A673 (cell line): Measurements from ENCODE around the gene LRRC57. TPM values are rescaled to one million over a fixed set of nuclear protein-coding genes. Genes with fewer than 3 reads are reported as not detected.

ENCODE experiments used
- BruUV-seq: library from RNA; stranded (reverse); fragments of 400-500 nt; replicated peaks from 2 replicates; lab custom pipeline; 2021; lab: Mats Ljungman, UMichigan
- CTCF ChIA-PET: fragments of 300-600 bp; sonication (Branson Sonifier 250); formaldehyde crosslinking; loops from one replicate; lab custom pipeline; 2022; ENCODE audit warnings: antibody characterized with exemption; lab: Charles Lee
- POLR2A ChIA-PET: fragments of 300-600 bp; sonication (Branson Sonifier 250); formaldehyde crosslinking; loops from one replicate; lab custom pipeline; 2022; ENCODE audit warnings: antibody characterized with exemption; ENCODE audit not compliant: low non-redundant PET; lab: Charles Lee
- DNase-seq: peaks from one replicate; pipeline ENCODE4 v3.0.0-alpha.2; 2015; ENCODE audit warnings: low spot score
- H3K27ac ChIP-seq: fragments of 200-600 bp; sonication (generic); 2 replicates; pipeline ENCODE4 v1.5.1; 2016; ENCODE audit warnings: mixed run types, low read depth, mild to moderate bottlenecking, mixed read lengths, antibody characterized with exemption, low read length; ENCODE audit not compliant: poor library complexity, severe bottlenecking
- H3K27me3 ChIP-seq: fragments of 200-600 bp; sonication (generic); replicated peaks from 2 replicates; pipeline ENCODE4 v1.6.1; 2017; ENCODE audit warnings: mixed run types, low read depth, mild to moderate bottlenecking, mixed read lengths, antibody characterized with exemption, low read length; ENCODE audit not compliant: insufficient read depth, poor library complexity
- H3K36me3 ChIP-seq: fragments of 200-600 bp; sonication (generic); 2 replicates; pipeline ENCODE4 v1.6.1; 2016; ENCODE audit warnings: mixed run types, mild to moderate bottlenecking, mixed read lengths, antibody characterized with exemption, low read length; ENCODE audit not compliant: insufficient read depth, poor library complexity, severe bottlenecking
- H3K4me1 ChIP-seq: fragments of 200-600 bp; sonication (generic); 2 replicates; pipeline ENCODE4 v1.6.1; 2017; ENCODE audit warnings: mixed run types, mild to moderate bottlenecking, mixed read lengths, antibody characterized with exemption, low read length; ENCODE audit not compliant: insufficient read depth, poor library complexity, severe bottlenecking
- H3K4me3 ChIP-seq: fragments of 200-600 bp; sonication (generic); 2 replicates; pipeline ENCODE4 v1.5.1; 2016; ENCODE audit warnings: low read depth, mixed run types, mild to moderate bottlenecking, mixed read lengths, low read length; ENCODE audit not compliant: poor library complexity, severe bottlenecking
- H3K9me3 ChIP-seq: fragments of 200-600 bp; sonication (generic); 2 replicates; pipeline ENCODE4 v1.6.1; 2016; ENCODE audit warnings: mixed run types, low read depth, mild to moderate bottlenecking, mixed read lengths, antibody characterized with exemption, low read length; ENCODE audit not compliant: poor library complexity, severe bottlenecking
- EZH2 ChIP-seq: fragments of 200-600 bp; sonication (generic); IDR thresholded peaks from 2 replicates; pipeline ENCODE4 v1.6.1; 2017; ENCODE audit warnings: borderline replicate concordance, low read depth, mild to moderate bottlenecking, mixed read lengths, antibody characterized with exemption, low read length; ENCODE audit not compliant: poor library complexity, severe bottlenecking
- intact Hi-C: fragments of 100-400 bp; cut with micrococcal nuclease; formaldehyde crosslinking; loops from one replicate; pipeline ENCODE4 v1.10.0; 2022; ENCODE audit not compliant: unreplicated experiment
- total RNA-seq: library from RNA; stranded (reverse); gene quantifications from 2 replicates; pipeline ENCODE4 v1.2.3, GENCODE V29; 2021
- TF ChIP-seq, protein P1 (sequence below): fragments of 300-800, 200-600 bp; sonication (generic); conservative IDR thresholded peaks from 2 replicates; pipeline ENCODE4 v1.5.1; 2017; ENCODE audit warnings: low read depth, mild to moderate bottlenecking, antibody characterized with exemption, low read length, moderate library complexity, mixed read lengths

Gene LRRC57
- total RNA-seq, 1 experiment from 2014 or later, result 32.7 TPM

DNA sequence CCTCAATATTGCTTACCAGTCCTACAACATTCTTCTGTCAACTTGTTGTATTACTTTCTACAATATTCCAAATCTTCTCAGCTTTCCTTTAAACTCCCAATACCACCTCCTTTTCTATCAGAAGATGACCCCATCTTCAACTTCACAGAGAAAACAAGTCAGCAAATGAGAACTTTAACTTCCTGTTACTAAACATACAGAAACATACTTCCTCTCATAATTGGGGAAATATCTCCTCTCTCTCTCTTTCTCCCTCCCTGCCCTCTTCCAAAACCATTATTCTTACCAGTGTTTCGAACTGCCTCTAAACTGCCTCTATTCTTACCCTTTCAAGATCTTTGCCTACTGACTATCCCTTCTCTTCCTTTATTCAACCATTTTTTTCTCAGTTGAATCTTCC, 54.9 kb downstream of the LRRC57 start:
- peak overlapping the region; percentile 89 for H3K27ac ChIP-seq
- TF ChIP-seq EZH2, result no peak
- TF ChIP-seq, protein P1, sequence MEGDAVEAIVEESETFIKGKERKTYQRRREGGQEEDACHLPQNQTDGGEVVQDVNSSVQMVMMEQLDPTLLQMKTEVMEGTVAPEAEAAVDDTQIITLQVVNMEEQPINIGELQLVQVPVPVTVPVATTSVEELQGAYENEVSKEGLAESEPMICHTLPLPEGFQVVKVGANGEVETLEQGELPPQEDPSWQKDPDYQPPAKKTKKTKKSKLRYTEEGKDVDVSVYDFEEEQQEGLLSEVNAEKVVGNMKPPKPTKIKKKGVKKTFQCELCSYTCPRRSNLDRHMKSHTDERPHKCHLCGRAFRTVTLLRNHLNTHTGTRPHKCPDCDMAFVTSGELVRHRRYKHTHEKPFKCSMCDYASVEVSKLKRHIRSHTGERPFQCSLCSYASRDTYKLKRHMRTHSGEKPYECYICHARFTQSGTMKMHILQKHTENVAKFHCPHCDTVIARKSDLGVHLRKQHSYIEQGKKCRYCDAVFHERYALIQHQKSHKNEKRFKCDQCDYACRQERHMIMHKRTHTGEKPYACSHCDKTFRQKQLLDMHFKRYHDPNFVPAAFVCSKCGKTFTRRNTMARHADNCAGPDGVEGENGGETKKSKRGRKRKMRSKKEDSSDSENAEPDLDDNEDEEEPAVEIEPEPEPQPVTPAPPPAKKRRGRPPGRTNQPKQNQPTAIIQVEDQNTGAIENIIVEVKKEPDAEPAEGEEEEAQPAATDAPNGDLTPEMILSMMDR, result no peak
- POLR2A ChIA-PET, result no interaction called here
- DNase-seq, result no peak
- peaks cover 4% of the 10 kb centered on the region for H3K36me3 ChIP-seq
- no peaks in the 10 kb centered on the region for H3K9me3 ChIP-seq
- peaks cover 11% of the 10 kb centered on the region for H3K4me1 ChIP-seq
- no TSS peak for BruUV-seq
- CTCF ChIA-PET, result no interaction called here
- no peak overlapping the region for H3K4me3 ChIP-seq
- no peaks in the 10 kb centered on the region for H3K27me3 ChIP-seq
- intact Hi-C loops, result loop anchor here (10.0 kb wide), 1 partner anchor 161 kb away; no protein-coding TSS in a partner anchor

DNA sequence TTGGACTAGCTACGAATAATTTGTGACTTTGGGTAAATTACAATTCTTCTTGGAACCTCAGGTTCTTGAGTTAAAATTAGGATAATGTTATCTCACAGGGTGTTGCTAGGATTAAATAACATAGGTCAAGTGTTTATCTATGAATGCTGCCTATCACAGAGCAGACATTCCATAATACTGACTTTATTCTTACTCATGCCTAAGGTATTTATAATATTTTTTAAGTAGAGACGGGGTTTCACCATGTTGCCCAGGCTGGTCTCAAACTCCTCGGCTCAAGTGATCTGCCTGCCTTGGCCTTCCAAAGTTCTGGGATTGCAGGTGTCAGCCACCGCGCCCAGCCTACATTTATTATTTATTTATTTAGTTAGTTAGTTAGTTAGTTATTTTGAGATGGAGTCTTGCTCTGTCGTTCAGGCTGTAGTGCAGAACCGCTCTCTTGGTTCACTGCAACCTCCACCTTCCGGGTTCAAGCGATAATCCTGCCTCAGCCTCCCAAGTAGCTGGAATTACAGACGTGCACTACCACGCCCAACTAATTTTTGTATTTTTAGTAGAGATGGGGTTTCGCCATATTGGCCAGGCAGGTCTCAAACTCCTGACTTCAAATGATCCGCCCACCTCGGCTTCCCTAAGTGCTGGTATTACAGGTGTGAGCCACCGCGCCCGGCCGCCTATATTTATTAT, 56.9 kb downstream of the LRRC57 start:
- TF ChIP-seq EZH2, result no peak
- TF ChIP-seq, protein P1, result no peak
- Histone ChIP-seq H3K9me3 (no peaks in the 10 kb centered on the region), H3K4me3 (peak overlapping the region; percentile 82), H3K4me1 (peaks cover 8% of the 10 kb centered on the region), H3K27ac (peak overlapping the region; percentile 95), H3K27me3 (no peaks in the 10 kb centered on the region), H3K36me3 (no peaks in the 10 kb centered on the region)
- TSS peak; percentile 79 for BruUV-seq
- intact Hi-C loops, result loop anchor here (10.0 kb wide), 1 partner anchor 163 kb away; no protein-coding TSS in a partner anchor
- ChIA-PET POLR2A (no interaction called here), CTCF (no interaction called here)
- no peak for DNase-seq

DNA sequence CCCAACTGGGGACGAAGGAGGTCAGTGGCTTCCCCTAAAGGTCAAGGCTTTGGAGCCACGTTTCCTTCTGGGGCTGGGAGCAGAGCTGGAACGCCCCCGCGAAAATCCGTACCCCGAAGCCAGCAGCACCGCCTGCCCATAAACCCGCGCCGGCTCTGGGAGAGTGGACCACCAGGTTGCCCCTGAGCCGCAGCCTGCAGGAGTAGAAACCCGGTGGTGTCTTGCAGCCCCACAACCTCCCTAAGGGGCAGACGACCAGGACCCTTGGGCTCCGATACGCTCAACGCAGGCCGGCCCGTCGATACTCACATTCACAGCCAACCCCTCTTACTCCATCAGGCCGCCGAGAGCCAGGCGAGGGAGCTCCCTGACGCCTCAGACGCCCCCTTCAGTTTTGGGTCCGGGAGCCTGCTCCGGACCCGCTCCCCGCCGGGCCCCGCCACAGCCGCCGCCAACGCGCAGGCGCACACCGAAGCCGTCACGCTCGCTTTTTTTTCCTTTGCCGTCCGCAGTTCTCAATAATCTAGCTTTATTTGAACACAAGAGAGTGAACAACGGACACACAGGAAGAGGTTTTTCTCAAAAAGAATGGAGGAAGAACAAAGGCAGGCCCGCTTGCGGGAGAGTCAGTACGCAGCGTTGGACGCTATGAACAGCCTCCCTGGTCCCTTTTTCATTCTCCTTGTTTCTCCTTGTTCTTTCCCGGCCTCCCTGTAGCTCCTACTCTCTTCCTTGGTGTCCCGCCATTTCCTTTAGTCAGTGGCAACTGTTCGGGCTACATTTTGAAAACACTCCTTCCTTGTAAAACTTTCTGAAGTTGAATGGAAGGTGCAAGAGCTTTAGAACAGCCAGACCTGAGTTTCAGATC, 57.7 kb downstream of the LRRC57 start, which contains the start of gene ZNF106:
ZNF106 (minus strand) TSS at position 471 of the 868 bp plus-strand sequence. CDS start 18,852 bp downstream, outside the sequence.
- H3K4me3 ChIP-seq, result peak within 1 kb of the TSS; percentile 82
- intact Hi-C loops, result loop anchor here (10.0 kb wide), 1 partner anchor 164 kb away; no protein-coding TSS in a partner anchor
- peak; percentile 94 for DNase-seq
- no peaks in the 10 kb centered on the region for H3K36me3 ChIP-seq
- CTCF ChIA-PET, result no interaction called here
- POLR2A ChIA-PET, result interaction anchor here (0.7 kb wide), 1 partner anchor 8 kb away, joined by 3 read pairs; no protein-coding TSS in a partner anchor
- H3K27ac ChIP-seq, result peak within 1 kb of the TSS; percentile 95
- H3K4me1 ChIP-seq, result peaks cover 4% of the 10 kb centered on the region
- BruUV-seq, result no TSS peak
- no peaks in the 10 kb centered on the region for H3K27me3 ChIP-seq
- H3K9me3 ChIP-seq, result no peaks in the 10 kb centered on the region
- TF ChIP-seq, protein P1, result peak; percentile 33; the same call in 1 of the 2 replicates
- TF ChIP-seq EZH2, result no peak
